ENCODE results near the gene WTIP.
"Not testable (repeated sequence)": the region's sequence is repeated elsewhere in the genome, so short reads cannot be mapped to it uniquely, and the experiment has no call there.

WTIP gene

DNA sequence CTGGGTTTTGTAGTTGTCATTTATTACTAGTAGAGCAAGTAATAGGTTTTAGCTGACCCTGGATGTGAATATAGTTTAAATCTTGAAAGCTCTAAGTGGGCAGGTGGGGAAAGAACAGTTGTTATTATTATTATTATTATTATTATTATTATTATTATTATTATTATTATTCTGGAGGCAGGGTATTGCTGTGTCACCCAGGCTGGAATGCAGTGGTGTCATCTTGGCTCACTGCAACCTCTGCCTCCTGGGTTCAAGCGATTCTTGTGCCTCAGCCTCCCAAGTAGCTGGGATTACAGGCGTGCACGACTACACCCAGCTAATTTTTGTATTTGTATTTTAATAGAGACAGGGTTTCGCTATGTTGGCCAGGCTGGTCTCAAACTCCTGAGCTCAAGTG, 3.1 kb upstream of the WTIP start:
- not testable (repeated sequence) for DNase-seq (ENCODE audit: low read depth in 2 of 2)

DNA sequence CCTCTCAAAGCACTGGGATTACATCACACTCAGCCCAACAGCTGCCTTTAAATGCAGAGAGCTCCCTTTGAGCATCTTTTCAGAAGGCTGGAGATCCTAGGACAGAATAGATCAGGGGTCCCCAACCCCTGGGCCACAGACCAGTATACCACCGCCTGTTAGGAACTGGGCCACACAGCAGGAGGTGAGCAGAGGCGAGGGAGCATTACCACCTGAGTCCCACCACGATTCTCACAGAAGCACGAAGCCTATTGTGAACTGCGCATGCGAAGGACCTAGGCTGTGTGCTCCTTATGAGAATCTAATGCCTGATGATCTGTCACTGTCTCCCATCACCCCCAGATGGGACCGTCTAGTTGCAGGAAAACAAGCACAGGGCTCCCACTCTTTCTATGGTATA, 2.2 kb upstream of the WTIP start:
- no peak for DNase-seq (ENCODE audit: low read depth in 2 of 2)

- no peak for DNase-seq (ENCODE audit: low read depth in 2 of 2)
Measured at GRCh38 chr19:34480491-34480890, 1.1 kb upstream of the WTIP start.

DNA sequence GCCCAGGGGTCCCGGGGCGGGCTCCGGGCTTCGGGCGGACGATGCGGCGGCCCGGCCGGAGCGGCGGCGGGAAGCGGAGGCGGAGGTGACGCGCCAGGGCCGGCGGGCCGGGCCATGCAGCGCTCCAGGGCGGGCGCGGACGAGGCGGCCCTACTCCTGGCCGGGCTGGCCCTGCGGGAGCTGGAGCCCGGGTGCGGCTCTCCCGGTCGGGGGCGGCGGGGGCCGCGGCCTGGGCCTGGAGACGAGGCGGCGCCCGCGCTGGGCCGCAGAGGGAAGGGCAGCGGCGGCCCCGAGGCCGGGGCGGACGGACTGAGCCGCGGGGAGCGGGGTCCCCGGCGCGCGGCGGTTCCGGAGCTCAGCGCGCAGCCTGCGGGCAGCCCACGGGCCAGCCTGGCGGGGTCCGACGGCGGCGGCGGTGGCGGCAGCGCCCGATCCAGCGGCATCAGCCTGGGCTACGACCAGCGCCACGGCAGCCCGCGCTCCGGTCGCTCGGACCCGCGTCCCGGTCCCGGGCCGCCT, 362 bp downstream of the WTIP start:
- peak in 1 of 2 experiments; percentile 11 for DNase-seq (ENCODE audit: low read depth in 2 of 2)

GRCh38 chr19:34482380-34483250, 1.1 kb downstream of the WTIP start:
- no peak for DNase-seq (ENCODE audit: low read depth in 2 of 2)

DNA sequence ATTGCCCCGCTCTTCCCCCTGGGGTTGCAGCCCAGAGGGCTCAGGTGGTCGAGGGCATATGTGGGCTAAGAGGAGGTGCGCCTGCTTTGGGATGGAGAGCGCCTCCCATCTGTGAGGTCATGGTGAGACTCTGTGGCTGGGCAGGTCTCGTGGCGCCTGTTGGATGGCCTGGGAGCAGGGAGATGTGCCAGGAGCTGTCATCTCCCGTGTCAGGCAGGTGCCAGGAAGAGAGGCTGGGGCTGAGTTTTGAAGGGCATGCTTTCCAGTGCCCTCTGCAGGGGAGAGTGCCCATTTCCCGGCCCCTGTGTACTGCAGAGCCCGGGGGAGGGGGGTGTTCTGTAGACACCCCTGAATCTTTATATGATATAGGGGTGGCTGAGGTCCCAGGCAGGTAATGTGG, 2.8 kb downstream of the WTIP start:
- no peak for DNase-seq (ENCODE audit: low read depth in 2 of 2)

DNA sequence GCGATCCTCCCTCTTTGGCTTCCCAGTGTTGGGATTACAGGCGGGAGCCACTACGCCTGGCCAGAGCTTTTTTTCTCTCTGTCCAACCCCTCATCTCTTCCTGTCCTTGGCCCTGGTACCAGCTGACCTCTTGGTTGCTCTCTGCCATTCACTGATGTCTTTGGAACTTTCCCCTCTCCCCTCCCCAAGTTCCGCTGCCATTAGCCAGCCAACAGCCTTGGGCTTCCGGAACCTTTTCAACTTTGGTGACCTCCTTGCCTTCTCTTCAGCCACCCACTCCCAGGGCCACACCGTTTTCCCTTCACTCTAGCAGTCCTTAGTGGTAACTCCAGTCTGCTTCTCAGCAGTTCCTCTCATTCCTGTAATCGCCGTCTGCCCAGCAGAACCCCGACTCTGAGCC, 4.3 kb downstream of the WTIP start:
- DNase-seq (ENCODE audit: low read depth in 2 of 2), result no peak

DNA sequence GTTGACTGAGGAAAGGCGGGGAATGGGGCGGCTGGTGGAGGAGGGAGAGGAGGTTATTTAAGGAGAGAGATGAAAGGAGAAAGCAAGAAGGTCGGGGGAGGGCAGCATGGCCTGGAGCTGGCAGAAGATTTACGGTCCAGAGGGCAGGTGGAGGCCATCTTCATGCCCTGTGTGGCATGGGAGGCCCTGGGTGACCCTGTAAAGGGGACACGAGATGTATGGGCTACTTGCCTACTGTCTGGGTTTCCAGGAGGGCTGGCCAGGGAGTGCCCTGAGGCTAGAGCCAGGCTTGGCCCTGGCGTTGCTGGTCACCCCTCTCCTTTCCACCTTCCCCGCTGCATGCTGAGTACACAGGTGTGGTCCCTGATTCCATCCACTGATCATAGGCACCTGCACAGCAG, 6.1 kb downstream of the WTIP start:
- DNase-seq (ENCODE audit: low read depth in 2 of 2), result no peak

- no peak for DNase-seq (ENCODE audit: low read depth in 2 of 2)
Measured at GRCh38 chr19:34489175-34489574, 7.6 kb downstream of the WTIP start.

DNA sequence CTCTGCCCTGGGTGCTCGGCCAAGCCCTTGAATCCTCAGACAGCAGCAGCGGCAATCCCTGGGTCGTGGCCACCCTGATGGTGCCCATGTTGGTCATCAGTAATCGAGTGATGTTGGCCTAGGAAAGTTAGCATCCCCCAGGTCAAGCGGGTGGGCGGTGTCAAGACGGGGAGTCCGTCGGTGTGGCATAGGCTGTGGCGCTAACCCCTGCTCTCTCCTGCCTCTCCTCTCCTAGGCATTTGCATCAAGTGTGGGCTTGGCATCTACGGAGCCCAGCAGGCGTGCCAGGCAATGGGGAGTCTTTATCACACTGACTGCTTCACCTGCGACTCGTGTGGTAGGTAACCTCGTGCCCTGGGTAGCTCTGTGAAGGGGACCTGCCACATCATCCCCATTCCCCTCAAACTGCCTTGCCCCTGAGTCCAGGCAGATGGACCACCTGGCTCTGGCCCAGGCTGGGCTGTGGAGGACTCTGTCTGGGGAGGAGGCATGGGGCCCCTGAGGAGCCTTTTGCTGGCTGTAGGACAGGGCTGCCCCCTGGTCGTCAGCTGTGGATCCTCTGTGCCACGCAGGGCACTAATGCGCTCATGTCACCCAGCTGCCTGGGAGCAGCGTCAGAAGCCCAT, 8.7 kb downstream of the WTIP start:
- no peak for DNase-seq (ENCODE audit: low read depth in 2 of 2)

- DNase-seq (ENCODE audit: low read depth in 2 of 2), result no peak
Measured at GRCh38 chr19:34493038-34493648, 11.6 kb downstream of the WTIP start.

DNA sequence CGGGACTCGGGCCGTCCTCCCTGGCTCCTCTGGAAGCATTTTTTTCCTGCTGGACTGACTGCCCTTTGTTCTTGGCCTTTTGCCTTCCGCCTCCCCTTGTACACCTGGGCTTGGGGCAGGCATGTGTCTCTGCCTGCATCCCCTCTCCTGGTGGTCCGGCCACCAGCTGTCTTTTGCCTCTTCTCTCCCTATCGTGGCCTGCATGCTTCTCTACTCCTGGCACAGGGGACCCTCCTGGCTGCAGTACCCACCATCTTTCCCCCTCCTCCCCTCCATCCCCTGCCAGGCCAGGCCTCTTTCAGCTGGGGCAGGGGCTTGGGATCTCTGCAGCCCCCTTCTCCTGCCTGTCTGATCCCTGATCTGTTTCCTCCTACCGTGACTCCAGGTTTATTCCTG, 12.1 kb downstream of the WTIP start:
- DNase-seq (ENCODE audit: low read depth in 2 of 2), result no peak

- no peak for DNase-seq (ENCODE audit: low read depth in 2 of 2)
Measured at GRCh38 chr19:34494601-34495000, 13.0 kb downstream of the WTIP start.

DNA sequence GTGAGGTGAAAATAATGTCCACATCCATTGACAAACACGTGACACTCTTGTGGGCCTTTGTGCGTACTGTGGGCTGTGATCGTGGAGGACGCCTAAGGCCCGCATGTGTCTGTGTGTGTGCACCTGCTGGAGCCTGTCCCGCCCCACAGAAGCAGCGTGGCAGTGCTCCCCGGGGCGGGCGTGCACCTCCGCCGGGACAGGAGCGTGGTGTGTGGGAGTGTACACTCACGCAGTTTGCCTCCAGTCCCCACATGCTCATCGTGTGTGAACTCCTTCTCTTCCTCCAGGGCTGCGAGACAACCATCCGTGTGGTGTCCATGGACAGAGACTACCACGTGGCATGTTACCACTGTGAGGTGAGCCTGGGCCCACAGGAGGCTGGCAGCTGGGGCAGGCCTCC, 13.9 kb downstream of the WTIP start:
- no peak for DNase-seq (ENCODE audit: low read depth in 2 of 2)

GRCh38 chr19:34497112-34497805, 15.7 kb downstream of the WTIP start:
- DNase-seq (ENCODE audit: low read depth in 2 of 2), result no peak

DNA sequence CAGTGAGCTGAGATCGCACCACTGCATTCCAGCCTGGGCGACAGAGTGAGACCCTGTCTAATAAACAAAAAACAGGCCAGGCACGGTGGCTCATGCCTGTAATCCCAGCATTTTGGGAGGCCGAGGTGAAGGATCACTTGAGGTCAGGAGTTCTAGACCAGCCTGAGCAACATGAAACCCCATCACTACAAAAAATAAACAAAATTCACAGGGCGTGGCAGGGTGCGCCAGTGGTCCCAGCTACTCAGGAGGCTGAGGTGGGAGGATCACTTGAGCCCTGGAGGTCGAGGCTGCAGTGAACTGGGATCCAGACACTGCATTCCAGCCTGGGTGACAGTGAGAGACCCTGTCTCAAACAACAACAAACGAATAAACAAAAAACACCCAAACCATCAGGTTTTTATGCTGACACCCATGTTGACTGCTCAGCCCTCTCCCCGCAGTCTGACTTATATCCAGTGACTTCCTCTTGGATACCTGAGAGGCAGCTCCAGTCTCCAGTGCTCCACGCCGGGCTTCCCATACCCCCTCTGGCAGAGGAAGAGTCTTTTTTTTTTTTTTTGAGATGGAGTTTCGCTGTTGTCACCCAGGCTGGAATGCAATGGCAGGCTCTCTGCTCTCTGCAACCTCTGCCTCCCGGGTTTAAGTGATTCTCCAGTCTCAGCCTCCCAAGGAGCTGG, 17.7 kb downstream of the WTIP start:
- DNase-seq (ENCODE audit: low read depth in 2 of 2), result no peak

DNA sequence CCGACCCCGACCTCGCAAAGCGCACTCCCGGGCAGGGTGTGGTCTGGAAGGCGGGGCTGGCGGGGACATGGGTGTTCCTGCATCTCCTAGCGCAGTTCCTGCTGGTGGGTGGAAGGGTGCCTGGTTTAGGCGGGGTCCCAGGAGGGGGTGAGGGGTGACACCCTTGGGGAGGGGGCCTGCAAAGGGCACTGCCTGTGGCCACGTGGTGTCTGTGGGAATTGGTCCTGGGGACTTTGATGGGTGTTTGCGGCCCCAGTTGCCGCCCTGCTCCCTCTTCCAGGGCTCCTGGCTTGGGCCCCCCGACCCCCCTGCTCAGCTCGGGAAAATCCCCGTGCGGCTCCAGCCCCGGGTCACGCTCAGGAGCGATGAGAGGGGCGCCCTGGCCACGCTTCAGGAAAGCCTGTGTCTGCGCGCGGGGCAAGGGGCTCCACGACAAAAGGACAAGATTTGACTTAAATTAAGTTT, 19.1 kb downstream of the WTIP start:
- DNase-seq (ENCODE audit: low read depth in 2 of 2), result no peak

GRCh38 chr19:34501339-34502320, 20.1 kb downstream of the WTIP start:
- peak; percentile 48 to 55 for DNase-seq (ENCODE audit: low read depth in 2 of 2)

DNA sequence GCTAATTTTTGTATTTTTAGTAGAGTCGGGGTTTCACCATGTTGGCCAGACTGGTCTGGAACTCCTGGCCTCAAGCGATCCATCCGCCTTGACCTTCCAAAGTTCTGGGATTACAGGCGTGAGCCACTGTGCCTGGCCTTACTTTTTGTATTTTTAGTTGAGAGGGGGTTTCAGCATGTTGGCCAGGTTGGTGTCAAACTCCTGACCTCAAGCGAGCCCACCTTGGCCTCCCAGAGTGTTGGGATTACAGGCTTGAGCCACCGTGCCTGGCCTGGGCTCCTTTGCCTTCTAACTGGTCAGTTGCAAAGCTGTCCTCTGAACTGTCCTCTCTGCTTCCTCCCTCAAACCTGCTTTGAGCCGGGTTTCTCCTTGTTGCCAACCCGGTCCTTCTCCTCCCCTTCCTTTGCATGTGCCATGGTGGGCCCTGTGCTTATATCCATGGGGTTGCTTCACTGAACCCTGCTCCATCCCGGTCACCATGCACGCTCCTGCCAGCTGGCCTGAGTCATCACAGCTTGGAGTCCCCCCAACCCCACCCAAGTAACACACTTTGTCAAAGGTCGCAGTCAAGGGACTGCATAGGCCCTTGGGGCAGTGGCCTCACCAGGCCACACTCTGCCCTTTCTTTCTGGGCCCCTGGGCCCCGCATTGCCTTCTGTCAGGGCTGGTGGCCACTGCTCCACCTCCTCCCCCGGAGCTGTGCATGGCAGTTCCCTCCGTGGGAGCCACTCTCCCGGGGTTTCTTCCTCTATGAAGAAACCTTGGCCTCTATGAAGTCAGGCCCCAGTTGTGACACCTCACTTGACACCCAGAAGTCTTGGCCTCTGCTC, 21.2 kb downstream of the WTIP start:
- no peak for DNase-seq (ENCODE audit: low read depth in 2 of 2)
